MG63 (cell line): Measurements from ENCODE around the gene ITPR2. TPM values are rescaled to one million over a fixed set of nuclear protein-coding genes. Genes with fewer than 3 reads are reported as not detected.
"Not testable (repeated sequence)": the region's sequence is repeated elsewhere in the genome, so short reads cannot be mapped to it uniquely, and the experiment has no call there.

ENCODE experiments used
- DNase-seq: peaks from one replicate; pipeline ENCODE4 v3.0.0-alpha.2; 2020
- H3K27me3 ChIP-seq: fragments of 250-450 bp; sonication (Bioruptor Pico); 2 replicates; pipeline ENCODE4 v1.5.1; 2020; ENCODE audit warnings: mild to moderate bottlenecking, moderate library complexity
- H3K36me3 ChIP-seq: fragments of 250-450 bp; sonication (Bioruptor Pico); 2 replicates; pipeline ENCODE4 v1.5.1; 2020; ENCODE audit warnings: mild to moderate bottlenecking, moderate library complexity
- H3K4me3 ChIP-seq: fragments of 250-450 bp; sonication (Bioruptor Pico); 2 replicates; pipeline ENCODE4 v1.5.1; 2020; ENCODE audit warnings: mild to moderate bottlenecking, moderate library complexity
- H3K9me3 ChIP-seq: fragments of 250-450 bp; sonication (Bioruptor Pico); 2 replicates; pipeline ENCODE4 v1.5.1; 2020; ENCODE audit warnings: mild to moderate bottlenecking, moderate library complexity
- total RNA-seq: library from RNA; depleted of rRNA; stranded (reverse); fragments of >200 nt; shearing (Covaris generic); gene quantifications from 2 replicates; pipeline ENCODE4 v1.2.3, GENCODE V29; 2014; ENCODE audit warnings: low replicate concordance

ITPR2 gene
- total RNA-seq, 1 experiment from 2014 or later, result 4.6 TPM

DNA sequence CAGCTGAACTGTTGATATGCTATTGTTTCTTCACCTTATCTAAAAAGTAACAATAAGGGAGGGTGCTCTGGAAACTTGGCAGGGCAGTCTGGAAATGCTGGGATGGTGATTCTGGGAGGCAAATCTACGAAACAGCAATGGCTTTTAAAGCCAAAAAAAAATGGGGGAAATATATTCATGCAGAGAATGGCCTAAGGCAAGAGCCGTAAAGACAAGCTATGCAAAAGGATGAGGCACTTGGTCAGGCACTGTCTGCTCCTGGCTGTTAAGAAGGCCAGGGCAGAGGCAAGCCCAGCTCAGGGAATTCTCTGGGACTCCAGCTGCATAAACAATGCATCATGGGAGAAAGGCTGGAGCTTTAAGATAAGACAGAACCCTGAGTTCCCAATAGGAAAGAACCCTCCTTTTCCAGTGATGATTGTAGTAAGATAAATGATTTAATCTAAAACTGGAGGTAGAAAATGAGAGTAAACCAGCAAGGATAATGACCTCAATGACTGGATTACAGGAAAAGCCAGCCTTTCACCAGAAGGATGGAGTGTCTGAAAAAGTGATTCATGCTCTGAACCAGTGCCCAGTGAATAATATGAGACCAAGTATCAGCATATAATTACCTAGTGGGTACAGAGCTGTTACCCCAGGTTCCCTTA lies 46.0 kb downstream of the ITPR2 start:
- Histone ChIP-seq H3K27me3 (no peaks in the 10 kb centered on the region), H3K9me3 (no peaks in the 10 kb centered on the region), H3K36me3 (peaks cover 2% of the 10 kb centered on the region; the same call in 1 of the 2 replicates), H3K4me3 (no peak overlapping the region)
- DNase-seq, result peak; percentile 42

- Histone ChIP-seq H3K27me3 (no peaks in the 10 kb centered on the region), H3K36me3 (peaks cover 2% of the 10 kb centered on the region; the same call in 1 of the 2 replicates), H3K9me3 (no peaks in the 10 kb centered on the region), H3K4me3 (no peak overlapping the region)
- DNase-seq, result no peak
Observed at GRCh38 chr12:26786491-26786864, 46.5 kb downstream of the ITPR2 start.

- peak overlapping the region; percentile 20 for H3K4me3 ChIP-seq
- H3K27me3 ChIP-seq, DNase-seq, H3K36me3 ChIP-seq, H3K9me3 ChIP-seq: not testable (repeated sequence)
Observed at GRCh38 chr12:26783816-26784379, 49.1 kb downstream of the ITPR2 start.

DNA sequence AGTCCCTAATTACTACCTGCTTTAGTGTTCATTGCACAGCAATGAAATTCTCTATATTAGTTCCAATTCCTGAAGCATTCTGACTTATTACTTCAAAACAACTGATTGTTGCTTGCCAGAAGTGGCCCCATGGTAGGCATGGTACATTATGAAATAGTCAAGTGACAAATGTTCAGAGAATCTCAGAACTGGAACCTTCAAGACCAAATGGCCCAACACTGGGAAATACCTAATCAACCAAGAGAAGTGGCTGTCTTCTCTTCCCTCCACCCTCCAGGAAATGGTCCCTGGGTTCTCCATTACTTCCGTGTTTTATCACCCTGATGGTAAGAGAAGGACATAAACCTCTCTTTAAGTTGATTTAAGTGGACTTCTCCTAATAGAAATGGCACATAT lies 49.9 kb downstream of the ITPR2 start:
- no peaks in the 10 kb centered on the region for H3K36me3 ChIP-seq
- H3K9me3 ChIP-seq, result 0 out of 2 replicates have a peak, but pooled peaks cover 1% of the 10 kb centered on the region
- no peak overlapping the region for H3K4me3 ChIP-seq
- no peak for DNase-seq
- H3K27me3 ChIP-seq, result no peaks in the 10 kb centered on the region

DNA sequence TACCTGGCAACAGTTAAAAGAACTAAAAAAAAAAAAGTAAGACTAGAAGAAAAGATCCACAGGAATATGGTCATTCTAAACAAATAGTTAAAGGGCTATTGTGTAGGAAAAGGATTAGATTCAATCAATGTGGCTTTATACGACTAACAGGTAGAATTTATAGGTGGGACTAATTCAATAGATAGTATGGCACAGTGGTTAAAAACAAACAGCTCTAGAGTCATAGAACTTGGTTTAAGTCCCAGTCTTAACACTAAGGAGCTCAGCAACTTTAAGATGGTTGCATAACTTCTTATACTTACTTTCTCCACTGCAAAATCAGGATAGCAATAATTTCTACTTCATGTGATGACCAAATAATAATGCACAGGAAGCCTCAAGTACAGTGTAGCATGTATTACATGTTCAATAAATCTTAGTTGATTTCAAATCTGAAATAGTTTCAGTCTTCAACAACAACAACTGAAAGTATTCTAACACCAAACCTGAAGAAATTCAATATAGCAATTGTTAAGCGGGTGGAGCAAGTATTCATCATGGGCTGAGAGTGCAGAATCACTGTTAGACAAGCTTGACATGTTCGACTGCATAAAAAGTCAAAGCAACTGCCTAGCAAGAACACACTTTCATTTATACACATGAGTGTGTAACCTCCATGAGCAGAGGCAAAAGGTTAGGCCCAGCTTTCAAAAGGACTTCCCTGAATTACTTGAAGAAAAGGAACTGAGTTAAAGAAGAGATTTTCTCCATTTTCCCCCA lies 50.4 kb downstream of the ITPR2 start:
- no peak overlapping the region for H3K4me3 ChIP-seq
- no peaks in the 10 kb centered on the region for H3K27me3 ChIP-seq
- DNase-seq, result no peak
- H3K36me3 ChIP-seq, result no peaks in the 10 kb centered on the region
- peaks cover 2% of the 10 kb centered on the region for H3K9me3 ChIP-seq

DNA sequence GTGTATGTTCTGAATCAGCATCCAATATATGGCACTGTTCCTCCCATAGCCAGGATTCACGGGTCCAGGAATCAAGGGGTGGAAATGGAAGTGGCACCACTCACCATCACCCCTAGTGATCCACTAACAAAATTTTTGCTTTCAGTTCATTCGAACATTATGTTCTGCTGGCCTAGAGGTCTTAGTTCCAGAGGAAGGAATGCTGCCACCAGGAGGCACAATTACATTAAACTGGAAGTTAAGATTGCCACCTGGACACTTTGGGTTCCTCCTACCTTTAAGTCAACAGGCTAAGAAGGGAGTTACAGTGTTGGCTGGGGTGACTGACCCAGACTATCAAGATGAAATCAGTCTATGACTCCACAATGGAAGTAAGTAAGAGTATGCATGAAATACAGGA lies 52.3 kb downstream of the ITPR2 start:
- not testable (repeated sequence) for H3K4me3 ChIP-seq, H3K27me3 ChIP-seq, H3K36me3 ChIP-seq, H3K9me3 ChIP-seq, DNase-seq

GRCh38 chr12:26778173-26778775 lies 54.7 kb downstream of the ITPR2 start:
- not testable (repeated sequence) for H3K27me3 ChIP-seq, DNase-seq, H3K9me3 ChIP-seq, H3K4me3 ChIP-seq, H3K36me3 ChIP-seq

GRCh38 chr12:26777236-26777635 lies 55.8 kb downstream of the ITPR2 start:
- no peak for DNase-seq
- H3K36me3 ChIP-seq, result no peaks in the 10 kb centered on the region
- H3K4me3 ChIP-seq, result no peak overlapping the region
- H3K27me3 ChIP-seq, result no peaks in the 10 kb centered on the region
- H3K9me3 ChIP-seq, result peaks cover 9% of the 10 kb centered on the region

GRCh38 chr12:26775991-26776390 lies 57.0 kb downstream of the ITPR2 start:
- not testable (repeated sequence) for DNase-seq, H3K27me3 ChIP-seq, H3K36me3 ChIP-seq, H3K4me3 ChIP-seq, H3K9me3 ChIP-seq

- H3K9me3 ChIP-seq, result peaks cover 8% of the 10 kb centered on the region
- no peak for DNase-seq
- no peaks in the 10 kb centered on the region for H3K27me3 ChIP-seq
- no peak overlapping the region for H3K4me3 ChIP-seq
- H3K36me3 ChIP-seq, result no peaks in the 10 kb centered on the region
Observed at GRCh38 chr12:26773313-26774104, 59.5 kb downstream of the ITPR2 start.

DNA sequence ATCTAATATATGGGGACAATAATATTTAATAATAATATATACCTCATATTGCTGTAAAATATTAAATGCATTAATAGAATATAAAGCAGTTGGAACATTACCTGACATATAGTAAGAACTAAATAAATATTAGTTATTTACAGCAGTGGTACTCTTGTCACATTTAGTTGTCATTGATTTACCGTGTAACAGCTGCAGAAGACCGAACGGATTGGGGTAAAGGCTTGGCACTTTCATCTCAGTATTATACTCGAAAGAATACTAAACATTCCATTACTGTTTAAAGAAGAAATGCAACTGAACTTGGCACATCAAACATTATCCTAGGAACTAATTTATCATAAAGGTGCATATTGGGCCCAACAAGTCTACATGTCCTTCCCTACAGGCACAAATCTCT lies 61.1 kb downstream of the ITPR2 start:
- no peak overlapping the region for H3K4me3 ChIP-seq
- DNase-seq, result no peak
- H3K27me3 ChIP-seq, result no peaks in the 10 kb centered on the region
- H3K9me3 ChIP-seq, result no peaks in the 10 kb centered on the region; the same call in 1 of the 2 replicates
- no peaks in the 10 kb centered on the region for H3K36me3 ChIP-seq

GRCh38 chr12:26770239-26771070 lies 62.5 kb downstream of the ITPR2 start:
- no peaks in the 10 kb centered on the region for H3K9me3 ChIP-seq
- H3K27me3 ChIP-seq, result no peaks in the 10 kb centered on the region
- DNase-seq, result no peak
- no peak overlapping the region for H3K4me3 ChIP-seq
- no peaks in the 10 kb centered on the region for H3K36me3 ChIP-seq

GRCh38 chr12:26769611-26770010 lies 63.4 kb downstream of the ITPR2 start:
- Histone ChIP-seq H3K27me3 (no peaks in the 10 kb centered on the region), H3K9me3 (no peaks in the 10 kb centered on the region), H3K4me3 (no peak overlapping the region), H3K36me3 (no peaks in the 10 kb centered on the region)
- no peak for DNase-seq

GRCh38 chr12:26768611-26769603 lies 64.1 kb downstream of the ITPR2 start:
- Histone ChIP-seq H3K9me3 (no peaks in the 10 kb centered on the region), H3K4me3 (no peak overlapping the region), H3K36me3 (no peaks in the 10 kb centered on the region), H3K27me3 (no peaks in the 10 kb centered on the region)
- no peak for DNase-seq

DNA sequence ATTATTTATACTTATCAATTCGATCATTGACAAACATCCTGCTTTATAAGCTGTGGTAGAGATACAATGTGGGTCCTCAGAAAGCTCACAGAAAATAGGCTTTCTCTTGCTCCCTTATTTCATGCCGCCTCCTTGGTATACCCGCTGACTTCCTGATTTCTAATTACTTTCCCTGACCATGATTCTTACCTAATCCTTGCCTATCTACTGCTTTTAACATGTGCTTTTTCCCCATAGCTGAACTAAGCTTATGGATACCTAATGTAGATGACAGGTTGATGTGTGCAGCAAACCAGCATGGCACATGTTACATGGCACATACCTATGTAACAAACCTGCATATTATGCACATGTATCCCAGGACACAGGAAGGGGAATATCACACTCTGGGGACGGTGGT lies 65.1 kb downstream of the ITPR2 start:
- H3K9me3 ChIP-seq, result no peaks in the 10 kb centered on the region
- no peaks in the 10 kb centered on the region for H3K36me3 ChIP-seq
- no peaks in the 10 kb centered on the region for H3K27me3 ChIP-seq
- DNase-seq, result no peak
- no peak overlapping the region for H3K4me3 ChIP-seq
